Effector CD8-positive, alpha-beta T cell (primary cell): ENCODE data around the gene UBE2M.
"Not testable (repeated sequence)": the region's sequence is repeated elsewhere in the genome, so short reads cannot be mapped to it uniquely, and the experiment has no call there.

Experiments used
- DNase-seq: peaks from one replicate; lab custom pipeline; 2025; lab: John Stamatoyannopoulos, UW

Gene UBE2M

GRCh38 chr19:58555369-58555885, 3.0 kb downstream of the UBE2M start:
- no peak for DNase-seq

GRCh38 chr19:58554494-58555368, 3.7 kb downstream of the UBE2M start, which contains the start of gene CHMP2A:
TSS of gene CHMP2A (minus strand) at chr19:58555105. CDS start at chr19:58554212, 893 bp downstream.
- DNase-seq, result no peak

GRCh38 chr19:58553799-58554493, 4.5 kb downstream of the UBE2M start:
- DNase-seq, result no peak

- no peak for DNase-seq
Observed at GRCh38 chr19:58552655-58553054, 5.8 kb downstream of the UBE2M start.

- DNase-seq, result no peak
Observed at GRCh38 chr19:58551577-58552471, 6.6 kb downstream of the UBE2M start.

- DNase-seq, result no peak
Observed at GRCh38 chr19:58551123-58551497, 7.3 kb downstream of the UBE2M start.

- DNase-seq, result no peak
Observed at GRCh38 chr19:58550362-58551122, 7.9 kb downstream of the UBE2M start.

GRCh38 chr19:58549664-58550361, 8.6 kb downstream of the UBE2M start:
- DNase-seq, result no peak

GRCh38 chr19:58548859-58549663, 9.3 kb downstream of the UBE2M start:
- no peak for DNase-seq

- DNase-seq, result no peak
Observed at GRCh38 chr19:58547323-58548312, 10.8 kb downstream of the UBE2M start.

GRCh38 chr19:58546019-58546530, 12.3 kb downstream of the UBE2M start:
- DNase-seq, result no peak

GRCh38 chr19:58545286-58546018, 13.0 kb downstream of the UBE2M start:
- DNase-seq, result no peak

GRCh38 chr19:58544591-58545285, 13.7 kb downstream of the UBE2M start:
- no peak for DNase-seq

GRCh38 chr19:58543826-58544590, 14.4 kb downstream of the UBE2M start, which contains the start of gene TRIM28:
TSS of gene TRIM28 (plus strand) at chr19:58544064. CDS start at chr19:58544758, 694 bp downstream.
- DNase-seq, result no peak

- DNase-seq, result not testable (repeated sequence)
Observed at GRCh38 chr19:58542641-58543372, 15.6 kb downstream of the UBE2M start.
